Measurements from ENCODE around the gene PTPRG. TPM values are rescaled to one million over a fixed set of nuclear protein-coding genes. Genes with fewer than 3 reads are reported as not detected.

PTPRG gene
- total RNA-seq, 1 experiment from 2014 or later = 0.74 TPM

DNA sequence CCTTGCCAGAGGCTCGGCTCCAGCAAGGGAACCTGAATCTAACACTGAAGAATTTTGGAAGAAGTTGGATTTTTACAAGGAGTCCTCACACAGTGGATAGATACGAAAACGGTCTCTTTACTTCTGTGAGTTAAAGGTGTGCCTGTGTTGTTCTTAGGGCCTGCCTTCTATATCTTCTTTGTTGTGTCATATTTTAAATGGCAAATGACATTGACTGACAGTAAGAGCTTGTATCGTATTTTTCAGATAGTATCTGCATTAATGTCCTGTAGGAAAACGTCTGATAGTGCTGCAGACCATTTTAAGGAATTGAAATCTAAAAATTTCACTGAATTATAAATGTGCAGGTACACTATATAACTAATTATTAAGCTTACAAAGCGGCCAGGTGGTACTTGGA, 56.3 kb downstream of the PTPRG start:
- DNase-seq (ENCODE audit: low read depth, low spot score) (no peak), ATAC-seq (no peak)
- ChIA-PET CTCF (no interaction called here), POLR2A (no interaction called here)
- no peak overlapping the region for H3K27ac ChIP-seq (ENCODE audit: low read length)
- H3K4me1 ChIP-seq (ENCODE audit: control insufficient read depth, insufficient read depth, low read length) = no peaks in the 10 kb centered on the region
- no peak for TF ChIP-seq POLR2AphosphoS5 (IDR thresholded peaks at IDR 0.05; ENCODE audit: low read depth, low read length)
- no peak for TF ChIP-seq SIN3A (IDR thresholded peaks at IDR 0.05; ENCODE audit: borderline replicate concordance, insufficient read depth, low read depth, low read length)
- TF ChIP-seq, protein P1, sequence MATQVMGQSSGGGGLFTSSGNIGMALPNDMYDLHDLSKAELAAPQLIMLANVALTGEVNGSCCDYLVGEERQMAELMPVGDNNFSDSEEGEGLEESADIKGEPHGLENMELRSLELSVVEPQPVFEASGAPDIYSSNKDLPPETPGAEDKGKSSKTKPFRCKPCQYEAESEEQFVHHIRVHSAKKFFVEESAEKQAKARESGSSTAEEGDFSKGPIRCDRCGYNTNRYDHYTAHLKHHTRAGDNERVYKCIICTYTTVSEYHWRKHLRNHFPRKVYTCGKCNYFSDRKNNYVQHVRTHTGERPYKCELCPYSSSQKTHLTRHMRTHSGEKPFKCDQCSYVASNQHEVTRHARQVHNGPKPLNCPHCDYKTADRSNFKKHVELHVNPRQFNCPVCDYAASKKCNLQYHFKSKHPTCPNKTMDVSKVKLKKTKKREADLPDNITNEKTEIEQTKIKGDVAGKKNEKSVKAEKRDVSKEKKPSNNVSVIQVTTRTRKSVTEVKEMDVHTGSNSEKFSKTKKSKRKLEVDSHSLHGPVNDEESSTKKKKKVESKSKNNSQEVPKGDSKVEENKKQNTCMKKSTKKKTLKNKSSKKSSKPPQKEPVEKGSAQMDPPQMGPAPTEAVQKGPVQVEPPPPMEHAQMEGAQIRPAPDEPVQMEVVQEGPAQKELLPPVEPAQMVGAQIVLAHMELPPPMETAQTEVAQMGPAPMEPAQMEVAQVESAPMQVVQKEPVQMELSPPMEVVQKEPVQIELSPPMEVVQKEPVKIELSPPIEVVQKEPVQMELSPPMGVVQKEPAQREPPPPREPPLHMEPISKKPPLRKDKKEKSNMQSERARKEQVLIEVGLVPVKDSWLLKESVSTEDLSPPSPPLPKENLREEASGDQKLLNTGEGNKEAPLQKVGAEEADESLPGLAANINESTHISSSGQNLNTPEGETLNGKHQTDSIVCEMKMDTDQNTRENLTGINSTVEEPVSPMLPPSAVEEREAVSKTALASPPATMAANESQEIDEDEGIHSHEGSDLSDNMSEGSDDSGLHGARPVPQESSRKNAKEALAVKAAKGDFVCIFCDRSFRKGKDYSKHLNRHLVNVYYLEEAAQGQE (IDR thresholded peaks at IDR 0.05; ENCODE audit: insufficient read depth in 1 of 2, low read depth in 2 of 2, low read length in 1 of 2) = no peak
- TF ChIP-seq, protein P2, sequence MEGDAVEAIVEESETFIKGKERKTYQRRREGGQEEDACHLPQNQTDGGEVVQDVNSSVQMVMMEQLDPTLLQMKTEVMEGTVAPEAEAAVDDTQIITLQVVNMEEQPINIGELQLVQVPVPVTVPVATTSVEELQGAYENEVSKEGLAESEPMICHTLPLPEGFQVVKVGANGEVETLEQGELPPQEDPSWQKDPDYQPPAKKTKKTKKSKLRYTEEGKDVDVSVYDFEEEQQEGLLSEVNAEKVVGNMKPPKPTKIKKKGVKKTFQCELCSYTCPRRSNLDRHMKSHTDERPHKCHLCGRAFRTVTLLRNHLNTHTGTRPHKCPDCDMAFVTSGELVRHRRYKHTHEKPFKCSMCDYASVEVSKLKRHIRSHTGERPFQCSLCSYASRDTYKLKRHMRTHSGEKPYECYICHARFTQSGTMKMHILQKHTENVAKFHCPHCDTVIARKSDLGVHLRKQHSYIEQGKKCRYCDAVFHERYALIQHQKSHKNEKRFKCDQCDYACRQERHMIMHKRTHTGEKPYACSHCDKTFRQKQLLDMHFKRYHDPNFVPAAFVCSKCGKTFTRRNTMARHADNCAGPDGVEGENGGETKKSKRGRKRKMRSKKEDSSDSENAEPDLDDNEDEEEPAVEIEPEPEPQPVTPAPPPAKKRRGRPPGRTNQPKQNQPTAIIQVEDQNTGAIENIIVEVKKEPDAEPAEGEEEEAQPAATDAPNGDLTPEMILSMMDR (IDR thresholded peaks at IDR 0.05) = no peak
- TF ChIP-seq TCF7L2 (IDR thresholded peaks at IDR 0.05; ENCODE audit: low read depth, low read length) = no peak
- intact Hi-C loops (cut with micrococcal nuclease; ENCODE audit: unreplicated experiment) = no loop called here
- H3K4me3 ChIP-seq (ENCODE audit: low read depth in 2 of 2, low read length in 2 of 2) = no peak overlapping the region
- in situ Hi-C loops (cut with HindIII; ENCODE audit: low pct_unique_long_range_greater_than_20kb, low sequenced_read_pairs) = no loop called here
- no TSS peak for BruUV-seq (replicated peaks)
- no peaks in the 10 kb centered on the region for H3K27me3 ChIP-seq (ENCODE audit: control insufficient read depth, insufficient read depth, low read length)
- no peaks in the 10 kb centered on the region for H3K9me3 ChIP-seq (ENCODE audit: control insufficient read depth, insufficient read depth, low read depth, low read length)
- H3K36me3 ChIP-seq (ENCODE audit: control insufficient read depth, insufficient read depth, low read length) = no peaks in the 10 kb centered on the region

DNA sequence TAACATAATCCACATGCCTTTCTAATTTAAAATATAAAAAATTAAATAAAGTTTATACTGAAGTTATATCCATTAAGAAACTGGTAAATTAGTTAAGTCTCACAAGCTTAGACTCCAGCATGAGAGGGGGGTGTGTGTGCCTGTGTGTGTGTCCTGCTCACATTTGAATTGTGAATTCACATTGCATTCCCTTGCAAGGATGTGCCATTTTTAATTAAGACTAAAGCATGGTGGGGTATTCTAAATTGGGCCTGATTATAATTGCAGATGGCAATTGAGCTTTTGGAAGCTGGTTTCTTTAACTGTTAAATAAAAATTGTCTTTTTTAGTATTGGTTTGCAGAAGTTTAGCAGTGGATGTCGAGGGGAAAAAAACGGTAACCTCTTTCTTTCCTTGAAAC, 56.9 kb downstream of the PTPRG start:
- H3K4me3 ChIP-seq (ENCODE audit: low read depth in 2 of 2, low read length in 2 of 2) = no peak overlapping the region
- no peak overlapping the region for H3K27ac ChIP-seq (ENCODE audit: low read length)
- intact Hi-C loops (cut with micrococcal nuclease; ENCODE audit: unreplicated experiment) (no loop called here), in situ Hi-C loops (cut with HindIII; ENCODE audit: low pct_unique_long_range_greater_than_20kb, low sequenced_read_pairs) (no loop called here)
- ATAC-seq (no peak), DNase-seq (ENCODE audit: low read depth, low spot score) (no peak)
- ChIA-PET POLR2A (no interaction called here), CTCF (no interaction called here)
- H3K9me3 ChIP-seq (ENCODE audit: control insufficient read depth, insufficient read depth, low read depth, low read length) = no peaks in the 10 kb centered on the region
- H3K27me3 ChIP-seq (ENCODE audit: control insufficient read depth, insufficient read depth, low read length) = no peaks in the 10 kb centered on the region
- TF ChIP-seq, protein P1 (IDR thresholded peaks at IDR 0.05; ENCODE audit: insufficient read depth in 1 of 2, low read depth in 2 of 2, low read length in 1 of 2) = no peak
- TF ChIP-seq, protein P2 (IDR thresholded peaks at IDR 0.05) = no peak
- TF ChIP-seq POLR2AphosphoS5 (IDR thresholded peaks at IDR 0.05; ENCODE audit: low read depth, low read length) (no peak), SIN3A (IDR thresholded peaks at IDR 0.05; ENCODE audit: borderline replicate concordance, insufficient read depth, low read depth, low read length) (no peak), TCF7L2 (IDR thresholded peaks at IDR 0.05; ENCODE audit: low read depth, low read length) (no peak)
- BruUV-seq (replicated peaks) = no TSS peak
- H3K36me3 ChIP-seq (ENCODE audit: control insufficient read depth, insufficient read depth, low read length) = no peaks in the 10 kb centered on the region
- no peaks in the 10 kb centered on the region for H3K4me1 ChIP-seq (ENCODE audit: control insufficient read depth, insufficient read depth, low read length)

Measured in Panc1 (cell line).